Gastroesophageal sphincter (tissue), 4 donors: ENCODE measurements around the gene PRDM16. TPM values are rescaled to one million over a fixed set of nuclear protein-coding genes. Genes with fewer than 3 reads are reported as not detected.

Experiments
- ATAC-seq: fragments of 150-250 bp; one replicate; pipeline ENCODE4 v1.9.1; 2016; ENCODE audit warnings: mild to moderate bottlenecking, moderate library complexity
- H3K27ac ChIP-seq, 4 donors: fragments of 200-600 bp; sonication (generic) in 3 of 4; 1 replicate in 3 of 4; 2 replicates in 1 of 4; pipeline ENCODE4 v1.5.1; 2016 to 2019
- H3K27me3 ChIP-seq: fragments of 200-600 bp; sonication (generic); one replicate; pipeline ENCODE4 v1.5.1; 2019
- H3K36me3 ChIP-seq, 2 donors: fragments of 200-600 bp; sonication (generic); one replicate each; pipeline ENCODE4 v1.5.1; 2019; ENCODE audit warnings: control low read depth in 1 of 2
- H3K4me1 ChIP-seq, 3 donors: fragments of 200-600 bp; sonication (generic); 1 replicate in 2 of 3; 2 replicates in 1 of 3; pipeline ENCODE4 v1.5.1; 2016 to 2019; ENCODE audit warnings: control low read depth in 2 of 3
- H3K4me3 ChIP-seq, 2 donors: fragments of 200-600 bp; sonication (generic); one replicate each; pipeline ENCODE4 v1.5.1; 2019; ENCODE audit warnings: mild to moderate bottlenecking in 1 of 2, moderate library complexity in 1 of 2
- H3K9me3 ChIP-seq, 3 donors: fragments of 200-600 bp; sonication (generic); one replicate each; pipeline ENCODE4 v1.5.1; 2017 to 2019; ENCODE audit warnings: control low read depth in 2 of 3
- EP300 ChIP-seq: sonication (generic); formaldehyde crosslinking; IDR thresholded peaks from one replicate; pipeline ENCODE4 v1.6.1; 2017; ENCODE audit warnings: antibody characterized with exemption, mild to moderate bottlenecking
- POLR2A ChIP-seq, 2 donors: fragments of 450-650 bp; IDR thresholded peaks; one replicate each; pipeline ENCODE4 v1.6.1; 2017; ENCODE audit warnings: antibody characterized with exemption in 2 of 2, mild to moderate bottlenecking in 2 of 2, moderate library complexity in 1 of 2
- POLR2AphosphoS5 ChIP-seq: sonication (generic); formaldehyde crosslinking; IDR thresholded peaks from one replicate; pipeline ENCODE4 v1.6.1; 2017; ENCODE audit warnings: antibody characterized with exemption
- WGBS, 2 donors: methylation state at CpG; one replicate each; pipeline ENCODE4 v1.1.5; 2018; ENCODE audit warnings: low coverage in 1 of 2; 5-methylcytosine and 5-hydroxymethylcytosine counted together
- total RNA-seq, 4 donors: library from RNA; depleted of rRNA; stranded (reverse); fragments of >200 nt; gene quantifications; one replicate each; pipeline ENCODE4 v1.1.0, GENCODE V29; 2016
- TF ChIP-seq, protein P1 (sequence below), 4 experiments: fragments of 200-600 bp in 2 of 4; fragments of 450-650 bp in 2 of 4; sonication (generic) in 1 of 4; IDR thresholded peaks; one replicate each; pipeline ENCODE4 v1.5.1; 2017 to 2019; ENCODE audit warnings: antibody characterized with exemption in 4 of 4, mild to moderate bottlenecking in 2 of 4, moderate library complexity in 2 of 4

Gene PRDM16
- total RNA-seq, 4 donors from 2014 or later: 1.1 to 3.4 (median 1.6) TPM

GRCh38 chr1:3462356-3463012 is 393.5 kb downstream of the PRDM16 start:
- TF ChIP-seq, protein P1, sequence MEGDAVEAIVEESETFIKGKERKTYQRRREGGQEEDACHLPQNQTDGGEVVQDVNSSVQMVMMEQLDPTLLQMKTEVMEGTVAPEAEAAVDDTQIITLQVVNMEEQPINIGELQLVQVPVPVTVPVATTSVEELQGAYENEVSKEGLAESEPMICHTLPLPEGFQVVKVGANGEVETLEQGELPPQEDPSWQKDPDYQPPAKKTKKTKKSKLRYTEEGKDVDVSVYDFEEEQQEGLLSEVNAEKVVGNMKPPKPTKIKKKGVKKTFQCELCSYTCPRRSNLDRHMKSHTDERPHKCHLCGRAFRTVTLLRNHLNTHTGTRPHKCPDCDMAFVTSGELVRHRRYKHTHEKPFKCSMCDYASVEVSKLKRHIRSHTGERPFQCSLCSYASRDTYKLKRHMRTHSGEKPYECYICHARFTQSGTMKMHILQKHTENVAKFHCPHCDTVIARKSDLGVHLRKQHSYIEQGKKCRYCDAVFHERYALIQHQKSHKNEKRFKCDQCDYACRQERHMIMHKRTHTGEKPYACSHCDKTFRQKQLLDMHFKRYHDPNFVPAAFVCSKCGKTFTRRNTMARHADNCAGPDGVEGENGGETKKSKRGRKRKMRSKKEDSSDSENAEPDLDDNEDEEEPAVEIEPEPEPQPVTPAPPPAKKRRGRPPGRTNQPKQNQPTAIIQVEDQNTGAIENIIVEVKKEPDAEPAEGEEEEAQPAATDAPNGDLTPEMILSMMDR (IDR thresholded peaks at IDR 0.05): no peak
- no peak for TF ChIP-seq POLR2A (IDR thresholded peaks at IDR 0.05)
- no peak for TF ChIP-seq POLR2AphosphoS5
- no peak for TF ChIP-seq EP300
- Histone ChIP-seq H3K4me3 (no peak overlapping the region), H3K27me3 (peaks cover 19% of the 10 kb centered on the region), H3K9me3 (no peaks in the 10 kb centered on the region), H3K27ac (no peak overlapping the region), H3K4me1 (peaks cover 0 to 10% (median 0%) of the 10 kb centered on the region in 3 donors), H3K36me3 (no peaks in the 10 kb centered on the region)
- no peak for ATAC-seq
- 89 to 94% methylated on average over 3 of the region's 16 CpGs for WGBS, 2 donors

GRCh38 chr1:3463013-3463385 is 394.0 kb downstream of the PRDM16 start:
- peaks cover 24% of the 10 kb centered on the region for H3K27me3 ChIP-seq
- no peak for TF ChIP-seq POLR2AphosphoS5
- TF ChIP-seq EP300: no peak
- TF ChIP-seq POLR2A (IDR thresholded peaks at IDR 0.05): no peak
- TF ChIP-seq, protein P1 (IDR thresholded peaks at IDR 0.05): no peak
- no peak for ATAC-seq
- no peak overlapping the region for H3K4me3 ChIP-seq
- no peak overlapping the region for H3K27ac ChIP-seq
- peaks cover 0 to 5% (median 0%) of the 10 kb centered on the region in 3 donors for H3K4me1 ChIP-seq
- H3K9me3 ChIP-seq: no peaks in the 10 kb centered on the region
- H3K36me3 ChIP-seq: no peaks in the 10 kb centered on the region
- no CpG with 5 or more reads among the region's 22 CpGs for WGBS, 2 donors

DNA sequence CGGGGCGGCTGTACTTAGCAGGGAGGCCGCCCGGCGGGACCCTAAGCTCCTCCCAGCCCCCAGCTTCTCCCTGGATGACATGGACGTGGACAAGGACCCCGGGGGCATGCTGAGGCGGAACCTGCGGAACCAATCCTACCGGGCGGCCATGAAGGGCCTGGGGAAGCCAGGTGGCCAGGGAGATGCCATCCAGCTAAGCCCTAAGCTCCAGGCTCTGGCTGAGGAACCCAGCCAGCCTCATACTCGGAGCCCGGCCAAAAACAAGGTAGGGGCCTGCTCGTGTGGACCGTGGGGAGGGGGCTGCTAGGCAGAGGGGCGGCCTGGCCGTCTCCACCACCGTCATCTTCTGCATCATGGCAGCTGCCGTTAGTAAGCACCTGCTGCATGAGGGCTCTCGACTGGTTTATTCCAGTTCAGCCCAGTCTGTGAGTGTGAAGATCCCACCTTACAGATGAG is 394.4 kb downstream of the PRDM16 start:
- TF ChIP-seq POLR2A (IDR thresholded peaks at IDR 0.05): no peak
- TF ChIP-seq, protein P1 (IDR thresholded peaks at IDR 0.05): no peak
- TF ChIP-seq POLR2AphosphoS5: no peak
- no peak for TF ChIP-seq EP300
- no peak for ATAC-seq
- no CpG with 5 or more reads among the region's 20 CpGs for WGBS, 2 donors

GRCh38 chr1:3463891-3464648 is 395.1 kb downstream of the PRDM16 start:
- Histone ChIP-seq H3K27ac (no peak overlapping the region), H3K4me1 (no peaks in the 10 kb centered on the region)
- TF ChIP-seq POLR2AphosphoS5 (no peak), POLR2A (IDR thresholded peaks at IDR 0.05) (no peak), EP300 (no peak)
- TF ChIP-seq, protein P1 (IDR thresholded peaks at IDR 0.05): no peak

More for the DNA sequence above, 394.4 kb downstream of the PRDM16 start:
- no peak overlapping the region for H3K27ac ChIP-seq
- H3K9me3 ChIP-seq: no peaks in the 10 kb centered on the region
- no peaks in the 10 kb centered on the region for H3K36me3 ChIP-seq
- H3K4me1 ChIP-seq: peaks cover 0 to under 1% (median 0%) of the 10 kb centered on the region in 3 donors
- no peak overlapping the region for H3K4me3 ChIP-seq
- H3K27me3 ChIP-seq: peaks cover 27% of the 10 kb centered on the region

More at GRCh38 chr1:3463891-3464648, 395.1 kb downstream of the PRDM16 start:
- no peaks in the 10 kb centered on the region for H3K9me3 ChIP-seq
- peaks cover 34% of the 10 kb centered on the region for H3K27me3 ChIP-seq
- H3K4me3 ChIP-seq: no peak overlapping the region
- no peak for ATAC-seq
- no CpG with 5 or more reads among the region's 21 CpGs for WGBS, 2 donors
- H3K36me3 ChIP-seq: no peaks in the 10 kb centered on the region
